G401 (cell line): ENCODE measurements around the gene PSD4. TPM values are rescaled to one million over a fixed set of nuclear protein-coding genes. Genes with fewer than 3 reads are reported as not detected.
"Not testable (repeated sequence)": the region's sequence is repeated elsewhere in the genome, so short reads cannot be mapped to it uniquely, and the experiment has no call there.

Source experiments
- DNase-seq: peaks from one replicate; pipeline ENCODE4 v3.0.0-alpha.2; 2015; ENCODE audit warnings: low spot score
- in situ Hi-C: cut with HindIII; loops from 2 replicates; pipeline ENCODE4 v1.10.0; 2016; ENCODE audit warnings: low sequenced_read_pairs, mixed read lengths
- total RNA-seq: library from RNA; depleted of rRNA; stranded (reverse); fragments of >200 nt; shearing (Covaris generic); gene quantifications from 2 replicates; pipeline ENCODE4 v1.2.3, GENCODE V29; 2014

Gene PSD4
- total RNA-seq, 1 experiment from 2014 or later: not detected

DNA sequence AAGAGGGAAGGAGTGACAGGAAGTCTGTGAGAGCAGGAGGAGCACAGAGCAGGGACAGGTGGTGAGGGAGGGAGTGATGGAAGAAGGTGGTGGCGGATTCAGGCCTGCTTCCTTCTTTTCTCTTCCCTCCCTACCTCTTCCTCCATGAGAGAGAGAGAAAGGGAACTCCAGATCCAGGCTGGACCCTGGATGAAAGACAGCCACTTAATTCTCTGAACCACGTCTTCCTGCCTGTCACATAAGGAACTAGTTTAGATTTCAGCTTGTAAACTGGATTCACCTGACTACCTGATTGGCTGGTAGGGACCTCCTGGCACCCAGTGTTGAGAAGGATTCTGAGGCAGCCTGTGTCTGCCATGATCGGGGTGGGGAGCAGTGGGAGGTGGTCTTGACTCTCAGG, 56.0 kb downstream of the PSD4 start:
- in situ Hi-C loops: no loop called here
- no peak for DNase-seq

DNA sequence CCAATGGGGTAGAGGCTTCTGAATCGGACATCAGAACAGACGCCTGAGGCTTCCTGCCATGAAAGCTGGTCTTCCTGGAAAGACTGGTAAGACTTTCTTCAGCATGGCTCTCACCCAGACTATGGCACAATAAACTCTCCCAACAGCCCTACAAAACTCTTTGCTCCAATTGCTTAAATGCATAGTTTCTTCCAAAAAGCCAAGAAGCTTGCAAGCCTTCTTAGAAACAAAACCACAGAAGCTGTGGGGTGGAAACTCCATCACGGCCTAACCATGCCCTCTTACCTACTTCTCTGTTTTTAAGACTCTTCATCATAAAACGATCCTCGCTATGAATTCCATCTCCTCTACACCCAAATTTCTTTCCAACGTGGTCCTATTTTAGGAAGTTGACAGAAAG, 56.8 kb downstream of the PSD4 start:
- in situ Hi-C loops: no loop called here

DNA sequence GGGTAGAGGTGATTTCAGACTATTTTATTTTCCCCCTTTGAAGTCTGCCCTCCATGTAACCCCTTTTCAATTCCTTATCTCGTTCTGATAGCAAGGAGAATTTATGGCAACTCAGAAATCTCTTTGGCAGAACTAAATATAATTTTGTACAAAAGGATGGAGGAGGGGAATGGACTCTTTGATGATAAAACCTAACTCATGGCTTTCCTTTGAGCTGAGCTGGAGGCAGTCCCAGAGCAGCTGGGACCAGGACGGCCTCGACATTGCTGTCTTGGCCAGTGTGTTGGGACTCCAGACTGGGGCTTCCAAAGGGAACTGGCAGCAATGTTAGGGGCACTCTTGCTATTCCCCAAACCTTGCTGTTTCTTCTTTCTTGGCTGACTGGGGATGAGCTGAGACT, 57.3 kb downstream of the PSD4 start:
- DNase-seq: no peak
- in situ Hi-C loops: no loop called here

More for the DNA sequence above, 56.8 kb downstream of the PSD4 start:
- DNase-seq: no peak

DNA sequence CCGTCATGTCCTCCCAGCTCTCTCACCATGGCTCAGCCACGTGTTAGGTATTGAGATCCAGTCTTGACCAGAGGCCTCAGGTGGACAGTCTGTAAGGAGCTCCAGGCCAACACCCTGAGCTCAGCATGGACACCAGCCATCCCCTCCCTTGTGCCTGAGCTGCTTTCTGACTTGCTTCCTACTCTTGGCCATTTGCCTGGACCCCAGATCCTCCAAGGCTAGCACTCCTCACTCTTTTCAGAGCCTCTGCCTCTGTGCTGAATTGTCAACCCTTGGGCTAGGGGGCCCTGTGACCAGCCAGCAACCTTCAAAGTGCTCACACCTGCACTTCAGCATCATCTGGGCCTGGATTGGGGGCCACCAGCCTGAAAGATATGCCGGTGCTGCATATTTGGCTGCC, 58.4 kb downstream of the PSD4 start:
- in situ Hi-C loops: no loop called here
- DNase-seq: no peak

DNA sequence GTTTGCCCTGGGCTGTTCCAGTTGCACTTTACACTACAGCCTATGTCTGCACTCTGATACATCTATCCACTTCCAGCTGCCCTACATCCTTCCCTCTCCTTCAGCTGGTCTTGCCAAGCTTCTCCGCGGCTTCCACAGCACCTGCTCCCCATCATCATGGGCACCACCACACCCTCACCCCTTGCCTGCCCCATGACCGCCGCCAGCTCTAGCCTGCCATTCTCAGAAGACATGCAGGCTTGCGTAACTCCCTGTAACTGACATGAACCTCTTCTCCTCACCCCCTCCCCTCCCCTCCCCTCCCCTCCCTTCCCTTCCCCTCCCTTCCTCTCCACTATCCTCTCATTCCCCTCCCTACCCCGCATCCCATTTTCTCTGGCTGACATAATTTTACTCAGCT, 59.0 kb downstream of the PSD4 start:
- DNase-seq: no peak
- in situ Hi-C loops: no loop called here

DNA sequence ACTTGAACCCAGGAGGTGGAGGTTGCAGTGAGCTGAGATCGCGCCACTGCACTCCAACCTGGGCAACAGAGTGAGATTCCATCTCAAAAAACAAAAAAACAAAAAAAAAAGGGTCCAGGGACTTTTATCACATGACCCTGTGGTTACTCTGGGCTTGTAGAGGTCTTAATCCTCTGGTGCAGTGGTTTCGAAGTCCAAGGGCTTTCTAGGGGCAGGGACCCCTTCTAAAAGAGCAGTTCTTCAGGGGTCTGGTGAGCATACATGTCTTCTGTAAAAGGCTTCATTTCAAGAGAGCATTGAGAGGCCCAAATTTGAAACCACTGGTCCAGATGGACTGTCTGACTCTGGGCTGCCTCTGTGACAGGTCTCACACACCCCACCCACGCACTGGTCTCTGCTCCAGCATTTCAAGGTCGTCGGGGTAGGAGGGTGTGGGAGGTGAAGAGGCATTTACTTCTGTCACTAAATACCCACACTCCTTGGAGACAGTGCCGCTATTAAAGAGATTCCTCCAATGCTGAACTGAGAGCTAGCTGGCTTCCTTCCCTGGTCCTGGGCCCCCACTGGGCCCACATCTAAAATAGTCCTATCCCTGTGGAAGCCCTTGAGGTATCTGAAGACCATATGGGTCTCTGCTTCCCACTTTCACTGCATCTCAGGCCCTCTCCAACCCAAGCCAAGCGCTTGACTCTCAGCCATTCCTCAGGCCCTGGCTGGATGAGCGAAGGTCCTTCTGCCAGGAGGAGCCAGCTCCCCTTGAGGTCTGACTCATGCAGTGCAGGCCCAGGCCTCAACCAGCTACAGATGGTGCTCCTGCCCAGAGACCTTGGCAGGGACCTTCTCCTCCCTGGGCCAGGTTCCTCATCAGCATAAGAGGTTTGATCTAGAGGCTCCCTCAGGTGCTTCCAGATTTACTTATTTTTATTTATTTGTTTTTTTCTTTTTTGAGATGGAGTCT, 60.1 kb downstream of the PSD4 start:
- no peak for DNase-seq
- in situ Hi-C loops: no loop called here

DNA sequence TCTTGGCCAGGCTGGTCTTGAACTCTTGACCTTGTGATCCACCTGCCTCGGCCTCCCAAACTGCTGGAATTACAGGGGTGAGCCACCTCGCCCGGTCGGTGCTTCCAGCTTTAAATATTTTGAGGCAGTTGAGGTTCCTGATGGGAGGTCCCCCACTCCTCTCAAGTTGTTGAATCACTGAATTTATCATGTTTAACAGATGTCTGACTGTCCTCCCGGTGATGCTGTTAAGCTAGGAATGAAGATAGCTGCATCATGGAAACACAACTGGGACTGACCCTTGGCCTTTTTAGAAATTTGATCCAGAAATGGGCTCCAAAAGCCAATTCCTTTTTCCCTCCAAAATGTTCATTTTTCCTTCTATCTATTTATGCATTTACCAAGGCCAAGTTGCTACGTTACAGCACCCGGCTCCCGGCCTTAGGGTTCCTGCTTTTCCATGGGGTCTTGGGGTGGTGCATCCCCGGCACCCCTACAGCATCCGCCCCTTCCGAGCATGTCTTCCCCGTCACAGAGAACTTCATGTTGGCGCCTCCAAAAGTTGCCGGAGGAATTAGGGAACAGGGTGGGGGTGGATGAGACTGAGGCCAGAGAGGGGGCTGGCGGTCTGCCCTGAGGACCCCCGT, 61.1 kb downstream of the PSD4 start:
- in situ Hi-C loops: no loop called here
- no peak for DNase-seq

DNA sequence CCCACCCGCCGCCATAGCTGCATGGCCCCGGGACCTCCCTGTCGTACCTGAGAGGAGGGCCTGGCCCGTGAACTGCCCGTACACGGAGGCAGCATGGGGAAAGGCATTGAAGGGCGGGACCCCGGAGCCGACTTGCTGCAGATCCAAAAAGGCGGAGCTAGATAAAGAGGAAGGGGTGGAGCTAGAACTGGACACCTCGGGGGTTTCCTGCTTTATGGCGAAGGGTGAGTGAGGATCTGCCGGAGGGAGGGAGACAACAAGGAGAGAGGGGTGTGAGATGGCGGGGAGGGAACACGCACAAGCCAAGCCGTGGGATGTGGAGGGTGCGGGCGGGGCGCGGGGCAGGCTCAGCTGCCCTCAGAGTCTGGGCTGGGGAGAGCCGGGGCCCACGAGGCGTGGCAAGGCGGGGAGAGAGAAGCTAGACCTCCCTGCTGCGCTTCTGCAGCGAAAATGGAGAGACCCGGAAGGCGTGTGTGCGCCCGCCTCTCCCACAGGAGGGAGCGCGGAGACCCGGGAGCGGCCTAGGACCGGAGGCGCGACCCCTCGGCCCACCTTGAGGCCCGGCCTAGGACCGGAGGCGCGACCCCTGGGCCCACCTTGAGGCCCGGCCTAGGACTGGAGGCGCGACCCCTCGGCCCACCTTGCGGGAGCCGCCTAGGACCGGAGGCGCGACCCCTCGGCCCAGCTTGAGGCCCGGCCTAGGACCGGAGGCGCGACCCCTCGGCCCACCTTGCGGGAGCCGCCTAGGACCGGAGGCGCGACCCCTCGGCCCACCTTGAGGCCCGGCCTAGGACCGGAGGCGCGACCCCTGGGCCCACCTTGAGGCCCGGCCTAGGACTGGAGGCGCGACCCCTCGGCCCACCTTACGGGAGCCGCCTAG, 61.8 kb downstream of the PSD4 start:
- DNase-seq, in situ Hi-C loops: not testable (repeated sequence)

DNA sequence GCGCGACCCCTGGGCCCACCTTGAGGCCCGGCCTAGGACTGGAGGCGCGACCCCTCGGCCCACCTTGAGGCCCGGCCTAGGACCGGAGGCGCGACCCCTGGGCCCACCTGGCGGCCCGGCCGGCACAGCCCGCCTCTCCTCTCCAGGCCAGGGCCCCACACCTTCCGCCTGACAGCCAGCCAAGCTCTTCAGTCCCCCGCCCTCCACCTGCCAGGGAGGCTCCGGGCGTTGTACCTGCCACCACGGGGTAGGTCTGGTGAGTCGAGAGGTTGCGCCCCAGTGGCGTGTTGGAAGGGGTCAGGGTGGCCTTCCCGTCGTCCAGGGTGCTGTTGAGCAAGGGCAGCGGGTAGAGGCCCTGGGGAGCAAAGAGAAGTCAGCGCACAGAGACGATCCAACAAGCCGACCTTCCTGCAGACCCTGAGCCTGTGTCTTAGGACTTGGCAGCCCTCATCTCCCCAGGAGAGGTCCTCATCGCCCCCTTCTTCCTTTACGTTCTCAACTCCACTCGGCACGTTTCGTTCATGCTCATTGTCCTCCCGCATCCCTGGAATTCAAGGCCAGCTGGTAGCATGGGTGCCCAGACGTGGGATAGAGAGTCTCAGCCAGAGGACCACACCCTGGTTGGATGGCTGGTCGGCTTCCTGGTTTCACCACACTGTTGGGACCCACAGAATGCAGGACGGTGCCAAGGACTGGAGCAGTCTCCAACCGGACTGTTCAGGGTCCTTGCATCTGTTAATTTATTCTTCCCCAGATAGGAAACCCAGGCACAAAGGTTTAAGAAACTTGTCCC, 62.8 kb downstream of the PSD4 start:
- no peak for DNase-seq
- in situ Hi-C loops: no loop called here

DNA sequence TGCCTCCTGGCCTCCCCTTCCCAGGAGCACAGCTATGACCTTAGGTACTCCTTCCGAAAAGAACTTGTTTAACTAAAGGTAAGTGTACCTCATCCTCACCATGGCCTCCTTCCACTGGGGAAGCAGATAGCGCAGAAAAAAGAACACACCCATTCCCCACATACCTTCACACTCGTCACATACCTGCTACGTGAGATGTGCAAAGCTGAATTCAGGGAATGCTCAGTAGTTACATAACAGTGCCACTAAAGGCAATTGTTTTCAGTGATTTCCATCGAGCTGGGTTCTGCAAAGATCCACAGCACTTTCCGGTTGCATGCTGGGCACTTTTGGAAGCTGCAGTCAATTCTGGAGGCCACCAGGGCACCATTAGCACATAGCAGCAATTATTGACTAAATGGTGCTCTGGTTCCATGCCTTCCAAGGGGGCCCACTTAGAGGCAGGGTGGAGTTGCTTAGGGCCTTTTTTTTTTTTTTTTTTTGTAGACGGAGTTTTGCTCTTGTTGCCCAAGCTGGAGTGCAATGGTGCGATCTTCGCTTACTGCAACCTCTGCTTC, 63.9 kb downstream of the PSD4 start:
- in situ Hi-C loops: no loop called here
- DNase-seq: no peak

DNA sequence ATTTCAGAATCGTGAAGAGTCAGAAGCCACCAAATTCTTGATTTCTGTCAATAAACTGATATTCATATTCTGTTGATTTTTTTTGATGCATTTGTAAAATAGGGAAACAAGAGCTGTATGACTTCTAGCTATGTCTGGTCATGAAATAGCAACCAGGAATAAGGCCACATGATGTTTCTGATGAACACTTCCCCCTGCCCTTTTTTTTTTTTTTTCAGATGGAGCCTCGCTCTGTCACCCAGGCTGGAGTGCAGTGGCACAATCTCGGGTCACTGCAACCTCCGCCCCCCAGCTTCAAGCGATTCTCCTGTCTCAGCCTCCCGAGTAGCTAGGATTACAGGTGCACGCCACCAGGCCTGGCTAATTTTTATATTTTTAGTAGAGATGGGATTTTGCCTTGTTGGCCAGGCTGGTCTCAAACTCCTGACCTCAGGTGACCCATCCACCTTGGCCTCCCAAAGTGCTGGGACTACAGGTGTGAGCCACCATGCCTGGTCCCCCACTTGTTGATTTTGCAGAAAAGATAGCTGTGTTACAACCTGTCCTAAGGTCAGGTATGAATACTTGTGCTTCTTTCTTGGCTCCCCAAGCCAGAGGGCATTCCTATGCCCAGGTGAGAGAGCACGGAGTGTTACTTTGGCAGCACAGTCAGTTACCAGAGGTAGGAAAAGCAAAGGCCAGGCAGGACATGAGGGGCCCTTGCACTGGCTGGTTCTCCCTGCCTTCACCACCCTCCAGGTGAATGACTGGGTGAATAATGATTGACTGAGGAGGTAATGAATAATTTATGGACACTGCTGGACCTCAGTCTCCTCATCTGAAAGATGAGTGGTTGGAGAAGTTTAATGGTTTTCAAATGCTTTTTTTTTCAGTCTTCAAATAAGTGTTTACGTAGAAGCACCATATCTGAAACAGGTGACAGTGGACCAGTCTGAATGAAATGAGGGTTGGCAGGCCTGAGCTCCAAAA, 65.4 kb downstream of the PSD4 start:
- DNase-seq: no peak
- in situ Hi-C loops: no loop called here

DNA sequence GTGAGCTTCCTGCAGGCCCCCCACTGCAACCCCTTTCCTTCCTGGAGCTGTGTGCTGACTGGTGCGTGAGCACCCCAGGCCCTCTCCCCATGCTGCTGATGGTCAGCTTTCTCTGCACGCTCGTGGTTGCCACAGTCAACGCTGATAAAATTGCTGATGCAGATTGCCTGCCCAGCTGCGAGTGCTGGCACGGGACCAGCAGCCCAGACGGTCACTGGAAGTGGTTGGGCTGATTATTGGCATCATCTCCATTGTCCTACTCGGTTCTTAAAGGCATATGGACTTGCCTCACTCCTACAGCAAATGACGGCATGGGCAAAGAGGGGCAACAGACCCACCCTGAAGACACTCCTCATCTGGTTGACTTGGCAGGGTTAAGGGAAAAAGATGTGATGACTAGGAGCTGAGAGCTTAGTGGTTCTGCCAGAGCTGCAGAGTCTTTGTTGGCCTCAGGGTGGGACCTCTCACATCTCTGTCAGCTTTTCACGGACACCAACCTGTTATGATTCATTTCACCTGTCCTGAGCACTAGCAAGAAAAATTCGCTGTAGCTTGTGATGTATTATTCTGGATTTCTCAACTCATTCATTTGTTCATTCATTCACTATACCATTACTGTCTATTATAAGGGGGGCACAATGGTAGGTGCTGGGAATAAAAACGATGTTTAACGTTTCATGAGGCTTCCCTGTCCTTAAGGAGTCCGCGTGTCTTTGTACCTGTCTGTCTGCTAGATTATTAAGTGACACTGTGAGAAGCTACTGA, 66.6 kb downstream of the PSD4 start:
- peak; percentile 72 for DNase-seq
- in situ Hi-C loops: no loop called here

DNA sequence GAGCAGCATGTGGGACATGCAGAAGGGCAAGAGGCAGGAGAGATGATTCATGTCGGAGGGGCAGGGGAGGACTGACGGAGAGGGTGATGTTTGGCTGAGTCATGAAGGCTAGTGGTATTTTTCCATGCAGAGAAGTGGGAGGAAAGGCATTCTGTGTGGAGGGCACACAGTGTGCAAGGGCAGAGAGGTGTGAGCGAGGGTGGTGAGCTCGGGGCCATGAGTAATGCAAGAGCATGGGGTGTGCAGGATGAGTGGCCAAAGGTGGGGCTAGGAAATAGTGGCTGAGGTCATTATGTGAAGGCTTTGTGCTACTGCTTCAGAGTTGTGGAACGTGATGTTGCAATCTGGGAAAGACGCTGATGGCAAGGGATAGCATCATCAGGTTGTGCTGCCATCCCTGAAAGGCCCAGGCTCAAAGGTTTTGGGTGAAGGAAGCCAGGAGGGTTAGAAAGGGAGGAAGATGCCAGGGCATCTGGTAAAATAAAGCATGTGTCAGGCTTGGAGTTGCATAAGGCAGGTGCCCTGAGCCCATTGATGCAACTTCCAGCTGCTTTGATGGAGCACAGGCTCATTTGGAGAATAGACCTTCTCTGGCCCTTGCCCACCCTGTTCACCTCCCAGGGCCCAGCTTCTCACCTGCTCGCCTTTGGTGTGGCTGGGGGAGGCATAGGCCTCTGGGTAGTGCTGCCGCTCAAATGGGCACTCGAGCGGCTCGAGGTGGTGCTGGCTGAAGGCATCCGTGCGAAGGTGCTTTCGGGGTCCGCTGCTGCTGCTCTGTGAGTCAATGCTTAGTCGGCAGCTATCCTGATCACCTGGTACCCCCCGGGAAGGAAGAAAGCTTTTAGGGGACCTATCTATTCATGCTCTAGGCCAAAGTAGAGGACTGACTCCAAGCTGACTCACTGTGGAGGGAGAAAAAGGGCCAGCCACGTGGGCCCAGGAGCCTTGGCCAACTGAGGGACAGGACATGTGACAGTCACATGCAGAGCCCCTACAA, 67.4 kb downstream of the PSD4 start:
- in situ Hi-C loops: no loop called here
- DNase-seq: peak; percentile 11

DNA sequence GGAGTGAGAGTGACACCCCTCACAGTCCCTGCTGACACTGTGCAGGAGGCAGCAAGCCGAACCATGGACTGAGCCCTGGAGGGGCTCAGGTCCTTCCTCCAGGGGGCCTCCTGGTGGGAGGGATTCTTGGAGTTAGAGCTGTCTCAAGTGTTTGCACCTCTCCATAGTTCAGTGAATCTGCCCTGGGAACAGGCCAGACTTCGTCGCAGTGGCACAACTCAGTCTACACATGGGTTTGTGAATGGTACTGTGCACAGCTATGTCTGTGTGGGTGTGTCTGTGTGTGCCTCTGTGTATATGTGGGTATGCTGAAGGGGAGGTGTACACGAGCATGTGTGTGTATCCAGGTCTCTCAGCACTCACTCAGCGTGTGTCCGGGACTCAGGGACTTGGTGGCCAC, 68.6 kb downstream of the PSD4 start:
- no peak for DNase-seq
- in situ Hi-C loops: no loop called here

DNA sequence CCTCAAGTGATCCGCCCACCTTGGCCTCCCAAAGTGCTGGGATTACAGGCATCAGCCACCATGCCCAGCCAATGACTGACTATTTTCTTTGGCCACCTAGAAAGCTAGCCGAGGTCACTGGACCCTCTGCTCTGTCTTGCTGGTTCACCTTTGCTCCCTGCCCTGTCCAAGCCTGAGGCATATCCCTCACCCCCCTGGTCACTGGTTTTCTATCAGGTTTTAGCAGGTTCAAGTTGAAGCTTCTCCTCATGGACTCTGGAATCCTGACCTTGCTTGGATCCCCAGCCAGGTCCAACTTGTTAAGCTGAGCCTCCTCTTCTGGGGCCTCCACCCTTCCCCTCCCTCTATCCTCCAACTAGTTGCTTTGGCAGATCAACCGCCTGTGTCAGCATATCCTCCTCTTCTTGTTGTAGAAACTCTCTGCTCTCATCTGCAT, 71.5 kb downstream of the PSD4 start:
- in situ Hi-C loops: no loop called here
- DNase-seq: no peak

DNA sequence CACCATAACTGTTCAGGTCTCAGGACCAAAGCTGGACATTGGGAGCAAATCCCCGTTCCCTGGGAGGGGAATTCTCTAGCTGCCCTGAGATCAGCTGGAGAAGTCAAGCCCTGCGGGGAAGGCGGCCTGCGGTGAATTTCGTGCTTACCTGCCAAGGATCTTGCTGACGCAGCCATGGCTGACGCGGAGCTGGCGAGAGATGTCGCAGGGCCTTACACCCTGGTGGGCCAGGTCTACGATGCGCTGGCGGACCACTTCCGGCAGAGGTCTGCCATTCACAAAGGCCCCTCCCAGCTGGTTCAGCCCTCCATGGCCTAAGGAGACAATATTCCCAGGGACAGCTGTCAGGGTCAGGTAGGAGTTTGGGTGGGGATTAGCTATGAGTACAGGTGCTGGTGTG, 72.8 kb downstream of the PSD4 start:
- in situ Hi-C loops: no loop called here
- DNase-seq: no peak
